HG03108 (cell line): ENCODE measurements around the gene CDKN3.

ENCODE experiments used
- ATAC-seq: cut with Tn5 transposase; IDR thresholded peaks from one replicate; pipeline ENCODE4 v1.9.1; 2021; ENCODE audit warnings: moderate library complexity; ENCODE audit not compliant: unreplicated experiment

The CDKN3 gene, protein sequence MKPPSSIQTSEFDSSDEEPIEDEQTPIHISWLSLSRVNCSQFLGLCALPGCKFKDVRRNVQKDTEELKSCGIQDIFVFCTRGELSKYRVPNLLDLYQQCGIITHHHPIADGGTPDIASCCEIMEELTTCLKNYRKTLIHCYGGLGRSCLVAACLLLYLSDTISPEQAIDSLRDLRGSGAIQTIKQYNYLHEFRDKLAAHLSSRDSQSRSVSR

GRCh38 chr14:54396493-54397335, at the start of gene CDKN3:
CDKN3 (plus strand) TSS chr14:54397007; CDS start chr14:54397069, 62 bp downstream.
- peak; percentile 98 for ATAC-seq

- ATAC-seq: no peak
Observed at GRCh38 chr14:54347044-54347443, 49.8 kb upstream of the CDKN3 start.

- no peak for ATAC-seq
Observed at GRCh38 chr14:54348001-54348611, 48.7 kb upstream of the CDKN3 start.

DNA sequence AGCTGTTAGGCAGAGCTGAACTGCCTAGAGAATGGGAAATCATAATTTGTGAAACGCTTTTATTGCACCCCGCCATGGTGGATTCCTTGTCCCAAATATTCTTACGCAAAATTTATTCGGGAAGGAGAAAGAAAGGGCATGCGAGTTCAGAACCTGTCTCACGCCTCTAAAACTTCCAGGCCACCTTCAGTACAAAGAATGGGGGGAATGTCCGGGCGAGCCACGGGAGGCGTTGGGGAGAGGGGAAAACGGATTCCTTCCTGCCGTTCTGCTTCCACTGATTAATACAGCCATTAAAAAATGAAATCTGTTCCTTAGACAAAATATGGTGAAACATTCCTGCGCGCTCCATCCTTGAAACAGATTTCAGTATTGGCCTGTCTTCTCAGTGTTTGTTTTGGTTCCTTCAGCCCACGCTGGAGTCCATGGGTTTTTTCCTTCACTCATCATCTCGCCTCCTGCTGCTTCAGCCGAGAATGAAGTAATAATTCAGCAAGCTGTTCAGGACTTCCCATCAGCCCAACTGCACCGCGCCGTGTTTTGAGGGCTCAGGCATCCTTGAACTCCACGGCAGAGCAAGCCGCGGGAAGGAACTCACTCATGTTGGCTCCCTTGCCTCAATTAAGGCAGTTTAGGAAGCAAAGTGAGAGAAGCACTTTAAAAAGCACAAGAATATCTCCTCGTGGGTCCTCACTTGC, 47.7 kb upstream of the CDKN3 start:
- no peak for ATAC-seq

GRCh38 chr14:54349713-54350112, 47.1 kb upstream of the CDKN3 start:
- ATAC-seq: no peak

DNA sequence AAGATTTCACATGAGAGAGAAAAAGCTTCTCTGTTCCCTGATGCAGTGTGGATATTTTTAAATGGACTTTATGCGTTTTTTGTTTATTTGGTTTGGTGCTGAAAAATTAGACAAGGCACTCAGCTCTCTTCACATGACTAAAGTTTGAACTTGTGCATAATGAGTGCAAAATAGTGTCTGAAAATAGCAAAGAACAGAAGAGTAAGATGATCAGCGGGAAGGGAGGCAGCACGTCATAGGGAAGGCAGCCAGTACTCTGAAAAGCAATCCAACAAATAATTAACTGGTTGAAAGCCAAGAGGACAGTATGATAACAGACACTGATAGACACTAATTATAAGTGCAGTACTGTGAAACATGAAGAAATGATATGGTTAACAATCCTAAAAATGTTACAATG, 46.6 kb upstream of the CDKN3 start:
- ATAC-seq: no peak

GRCh38 chr14:54353266-54353665, 43.5 kb upstream of the CDKN3 start:
- ATAC-seq: no peak

DNA sequence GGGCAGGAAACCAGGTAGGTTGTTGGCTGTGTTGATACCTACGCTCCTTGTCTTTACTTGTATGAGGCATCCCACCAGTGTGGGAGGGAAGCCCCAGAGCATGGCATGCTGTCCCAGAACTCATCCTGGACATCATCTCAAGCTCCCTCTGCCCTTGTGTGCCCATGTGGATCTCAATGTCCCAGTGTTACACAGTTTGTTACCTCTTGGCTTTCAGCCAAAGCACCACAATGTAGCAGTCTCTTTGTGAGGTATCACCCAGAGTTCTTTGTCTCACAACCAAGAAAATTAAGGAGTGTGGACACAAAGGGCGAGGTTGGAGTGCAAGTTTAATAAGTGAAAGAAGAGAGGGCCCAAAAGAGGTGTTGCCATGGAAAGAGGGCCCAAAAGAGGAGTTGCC, 43.1 kb upstream of the CDKN3 start:
- ATAC-seq: no peak

DNA sequence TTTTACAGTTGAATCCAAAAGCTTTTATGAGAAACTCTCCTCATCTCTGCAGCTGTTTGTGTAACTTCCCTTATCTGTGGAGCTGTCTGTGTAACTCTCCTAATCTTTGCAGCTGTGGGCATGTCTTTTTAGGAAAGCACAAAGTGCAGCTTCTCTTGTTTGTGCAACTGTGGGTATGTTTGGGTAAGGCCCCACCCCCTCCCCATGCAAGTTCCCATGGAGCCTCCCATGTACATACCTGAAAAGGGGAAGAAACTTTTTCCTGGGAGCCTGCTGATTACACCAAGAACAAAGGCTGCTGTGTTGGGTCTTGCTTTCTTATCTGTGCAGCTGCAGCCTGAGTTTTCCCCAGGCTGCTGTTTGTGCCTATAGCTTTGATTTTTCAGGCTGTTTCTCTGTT, 42.7 kb upstream of the CDKN3 start:
- no peak for ATAC-seq

DNA sequence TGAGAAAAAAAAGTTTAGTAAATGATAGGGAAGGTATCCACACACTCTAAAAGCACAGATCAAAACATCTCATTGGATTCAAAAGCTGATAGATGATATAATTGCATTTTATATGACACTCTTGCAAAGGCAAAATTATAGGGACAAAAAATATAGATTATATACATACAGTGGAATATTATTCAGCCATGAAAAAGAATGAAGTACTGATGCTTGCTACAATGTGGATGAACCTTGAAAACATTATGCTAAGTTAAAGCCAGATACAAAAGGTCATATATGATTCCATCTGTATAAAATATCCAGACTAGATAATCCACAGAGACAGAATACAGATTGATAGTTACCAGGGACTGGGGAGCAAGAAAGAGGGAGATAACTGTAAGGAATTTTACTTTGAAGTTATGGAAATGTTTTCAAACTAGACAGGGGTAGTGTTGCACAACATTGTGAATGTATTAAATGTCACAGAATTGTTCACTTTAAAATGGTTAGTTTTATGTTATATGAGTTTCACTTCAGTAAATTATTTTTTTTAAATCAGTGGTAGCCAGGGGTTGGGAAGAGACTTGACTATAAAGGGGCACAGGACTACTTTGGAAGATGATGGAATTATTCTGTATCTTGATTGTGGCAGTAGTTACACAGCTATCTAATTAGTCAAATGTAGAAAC, 41.7 kb upstream of the CDKN3 start:
- ATAC-seq: no peak

- ATAC-seq: no peak
Observed at GRCh38 chr14:54355698-54356097, 41.1 kb upstream of the CDKN3 start.

- no peak for ATAC-seq
Observed at GRCh38 chr14:54356172-54356571, 40.6 kb upstream of the CDKN3 start.

- ATAC-seq: no peak
Observed at GRCh38 chr14:54360667-54361066, 36.1 kb upstream of the CDKN3 start.

- no peak for ATAC-seq
Observed at GRCh38 chr14:54362089-54362504, 34.7 kb upstream of the CDKN3 start.

DNA sequence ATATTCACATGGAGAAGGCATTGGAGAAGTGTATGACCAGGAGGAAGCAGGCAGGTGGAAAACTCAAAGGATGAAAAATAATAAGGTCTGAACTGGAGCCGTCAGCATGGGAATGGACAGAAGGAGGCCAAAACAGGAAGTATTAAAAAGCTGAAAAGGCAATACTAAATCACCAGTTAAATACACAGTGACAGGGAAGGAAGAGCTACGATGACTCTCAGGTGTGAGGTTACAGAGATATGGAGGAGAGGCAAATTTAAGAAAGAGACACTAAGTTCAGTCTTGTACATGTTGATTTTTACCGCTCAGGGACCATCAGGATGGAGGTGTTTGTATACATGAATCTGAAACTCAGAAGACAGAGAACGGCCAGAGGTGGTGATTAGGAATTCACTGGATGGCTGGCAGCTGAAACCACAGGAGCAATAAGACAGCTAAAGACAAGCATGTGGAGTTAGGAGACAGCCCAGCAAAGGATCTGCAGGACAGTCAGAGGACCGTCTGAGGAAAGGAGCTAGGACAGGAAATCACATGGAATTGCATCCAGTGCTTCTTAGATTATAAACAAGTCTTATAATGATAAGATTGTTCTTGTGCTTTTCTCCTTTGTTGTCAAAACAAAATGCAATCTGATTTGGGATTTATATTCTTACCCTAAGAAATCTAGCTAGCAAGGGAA, 33.9 kb upstream of the CDKN3 start:
- ATAC-seq: no peak

GRCh38 chr14:54364555-54365415, 32.0 kb upstream of the CDKN3 start:
- ATAC-seq: no peak

- peak; percentile 76 for ATAC-seq
Observed at GRCh38 chr14:54366736-54367735, 29.8 kb upstream of the CDKN3 start.

DNA sequence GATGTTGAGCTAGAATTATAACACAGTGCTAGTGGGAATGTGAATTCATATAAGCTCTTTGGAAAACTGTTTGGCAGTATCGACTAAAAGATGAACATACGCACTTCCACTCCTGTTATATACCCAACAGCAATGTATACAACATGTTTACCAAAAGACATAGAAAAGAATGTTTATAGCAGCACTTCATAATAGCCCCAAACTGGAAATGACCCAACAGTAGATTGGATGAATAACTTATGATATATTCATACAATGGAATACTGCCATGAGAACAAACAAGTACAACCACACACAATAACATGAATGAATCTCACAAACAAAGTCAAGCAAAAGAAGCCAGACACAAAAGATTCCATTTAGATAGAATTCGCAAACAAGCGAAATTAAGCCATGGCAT, 28.5 kb upstream of the CDKN3 start:
- no peak for ATAC-seq
